ENCODE results near the gene SNX6. TPM values are rescaled to one million over a fixed set of nuclear protein-coding genes. Genes with fewer than 3 reads are reported as not detected.
A peak's percentile ranks its signal among the peaks of the same experiment; 100 is the strongest.
"Not testable (repeated sequence)": the region's sequence is repeated elsewhere in the genome, so short reads cannot be mapped to it uniquely, and the experiment has no call there.

SNX6 gene
- total RNA-seq, 2 donors from 2014 or later = 83.7 to 84.6 TPM

DNA sequence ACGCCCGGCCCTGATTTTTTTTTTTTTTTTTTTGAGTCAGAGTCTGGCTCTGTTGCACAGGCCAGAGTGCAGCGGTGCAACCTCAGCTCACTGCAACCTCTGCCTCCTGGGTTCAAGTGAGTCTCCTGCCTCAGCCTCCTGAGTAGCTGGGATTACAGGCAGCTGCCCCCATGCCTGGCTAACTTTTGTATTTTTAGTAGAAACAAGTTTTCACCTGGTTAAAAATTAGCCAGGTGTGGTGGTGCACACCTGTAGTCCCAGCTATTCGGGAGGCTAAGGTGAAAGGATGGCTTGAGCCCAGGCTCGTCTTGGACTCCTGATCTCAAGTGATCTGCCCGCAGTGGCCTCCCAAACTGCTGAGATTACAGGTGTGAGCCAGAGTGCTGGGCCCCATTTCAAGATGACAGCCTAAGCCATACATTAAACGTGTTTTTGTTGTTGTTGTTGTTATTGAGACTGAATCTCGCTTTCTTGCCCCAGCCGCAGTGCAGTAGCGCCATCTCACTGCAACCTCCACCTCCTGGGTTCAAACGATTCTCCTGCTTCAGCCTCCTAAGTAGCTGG, 47.7 kb downstream of the SNX6 start:
- intact Hi-C loops (cut with DNase I) = no loop called here
- peak; percentile 38 for DNase-seq (ENCODE audit: low spot score)

- intact Hi-C loops (cut with DNase I) = no loop called here
- DNase-seq (ENCODE audit: low spot score) = peak; percentile 55
Observed at GRCh38 chr14:34580381-34580780, 49.6 kb downstream of the SNX6 start.

DNA sequence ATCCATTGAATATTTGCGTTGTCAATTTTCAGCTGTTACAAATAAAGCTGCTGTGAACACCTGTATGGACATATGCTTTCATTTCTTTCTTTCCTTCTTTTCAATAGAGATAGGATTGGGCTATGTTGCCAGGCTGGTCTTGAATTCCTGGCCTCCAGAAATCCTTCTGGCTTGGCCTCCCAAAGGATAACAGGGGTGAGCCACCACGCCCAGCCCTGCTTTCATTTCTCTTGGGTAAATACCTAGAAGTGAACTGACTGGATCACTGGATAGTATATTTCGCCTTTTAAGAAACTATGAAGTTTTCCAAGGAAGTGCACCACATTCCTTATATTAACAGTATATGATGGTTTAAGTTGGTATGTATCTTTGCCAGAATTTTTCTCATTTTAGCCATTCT, 58.2 kb downstream of the SNX6 start:
- DNase-seq (ENCODE audit: low spot score) = peak; percentile 14
- intact Hi-C loops (cut with DNase I) = no loop called here

DNA sequence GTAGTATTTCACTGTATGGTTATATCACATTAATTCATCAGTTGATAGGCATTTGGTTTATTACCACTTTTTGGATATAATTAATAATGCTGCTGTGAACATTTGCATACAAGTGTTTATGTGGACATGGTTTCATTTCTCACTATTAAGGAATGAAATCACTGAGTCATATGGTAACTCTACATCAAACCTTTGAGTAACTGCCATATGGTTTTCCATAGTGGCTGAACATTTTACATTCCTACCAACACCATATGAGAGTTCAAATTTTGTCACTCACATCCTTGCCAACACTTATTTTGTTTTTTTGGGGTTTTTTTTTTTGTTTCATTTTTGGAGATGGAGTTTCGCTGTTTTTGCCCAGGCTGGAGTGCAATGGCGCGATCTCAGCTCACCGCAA, 60.2 kb downstream of the SNX6 start:
- no peak for DNase-seq (ENCODE audit: low spot score)
- intact Hi-C loops (cut with DNase I) = no loop called here

GRCh38 chr14:34568803-34569202, 61.1 kb downstream of the SNX6 start:
- intact Hi-C loops (cut with DNase I) = no loop called here
- peak; percentile 64 for DNase-seq (ENCODE audit: low spot score)

DNA sequence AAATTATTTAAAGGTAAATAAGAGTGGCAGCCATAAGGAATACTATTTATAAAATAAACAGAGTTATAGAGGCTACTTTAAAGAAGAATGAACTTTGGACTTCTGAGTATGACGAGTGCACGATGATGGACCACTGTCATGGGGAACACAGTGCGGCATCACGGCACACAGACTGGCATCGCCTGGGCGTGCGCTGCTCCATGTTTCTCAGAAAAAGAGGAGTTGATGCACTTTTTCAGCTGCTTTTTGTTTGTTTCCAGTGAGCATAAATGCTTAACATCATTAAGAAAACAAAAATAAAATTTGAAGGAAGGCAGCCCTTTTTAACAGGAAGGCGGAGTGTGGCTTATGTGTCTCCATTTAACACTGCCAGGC, 67.2 kb downstream of the SNX6 start:
- DNase-seq (ENCODE audit: low spot score) = peak; percentile 47
- intact Hi-C loops (cut with DNase I) = no loop called here

DNA sequence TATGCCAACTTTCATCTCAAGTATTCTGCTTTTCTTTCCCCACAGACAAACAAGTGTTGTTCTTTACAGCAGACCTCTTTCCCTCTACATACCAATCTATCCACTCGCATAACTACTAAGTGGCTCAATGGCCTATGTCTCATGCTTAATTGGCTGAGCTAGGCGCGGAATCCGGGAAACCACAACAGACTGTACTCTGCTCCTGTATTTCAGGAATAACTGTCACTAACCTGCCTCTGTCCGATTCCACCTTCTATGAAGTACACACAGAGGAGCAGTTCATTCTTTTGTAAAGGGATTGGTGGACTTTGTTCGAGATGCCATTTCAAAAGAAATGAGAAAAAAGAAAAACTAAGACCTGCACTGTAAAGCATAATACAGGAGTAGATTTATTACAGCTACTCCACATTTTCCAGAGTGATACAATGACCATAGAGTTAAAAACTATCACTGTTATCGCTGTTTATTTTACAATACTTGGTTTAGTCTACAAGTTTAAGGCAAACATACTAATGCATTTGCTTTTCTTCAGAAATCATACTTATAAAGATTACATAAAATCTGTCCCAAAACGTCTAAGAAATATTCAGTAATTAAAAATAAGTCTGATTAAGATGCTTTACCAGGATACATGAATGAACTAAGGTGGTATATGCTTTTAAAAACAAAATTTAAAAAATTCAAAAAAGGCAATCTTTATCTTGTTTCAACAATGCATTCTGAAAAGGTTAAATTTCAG, 67.7 kb downstream of the SNX6 start:
- intact Hi-C loops (cut with DNase I); DNase-seq (ENCODE audit: low spot score): not testable (repeated sequence)

- DNase-seq (ENCODE audit: low spot score); intact Hi-C loops (cut with DNase I): not testable (repeated sequence)
Observed at GRCh38 chr14:34556498-34556829, 73.5 kb downstream of the SNX6 start.

- DNase-seq (ENCODE audit: low spot score); intact Hi-C loops (cut with DNase I): not testable (repeated sequence)
Observed at GRCh38 chr14:34555583-34556497, 74.1 kb downstream of the SNX6 start.

- intact Hi-C loops (cut with DNase I) = no loop called here
Observed at GRCh38 chr14:34554540-34555250, 75.3 kb downstream of the SNX6 start.

DNA sequence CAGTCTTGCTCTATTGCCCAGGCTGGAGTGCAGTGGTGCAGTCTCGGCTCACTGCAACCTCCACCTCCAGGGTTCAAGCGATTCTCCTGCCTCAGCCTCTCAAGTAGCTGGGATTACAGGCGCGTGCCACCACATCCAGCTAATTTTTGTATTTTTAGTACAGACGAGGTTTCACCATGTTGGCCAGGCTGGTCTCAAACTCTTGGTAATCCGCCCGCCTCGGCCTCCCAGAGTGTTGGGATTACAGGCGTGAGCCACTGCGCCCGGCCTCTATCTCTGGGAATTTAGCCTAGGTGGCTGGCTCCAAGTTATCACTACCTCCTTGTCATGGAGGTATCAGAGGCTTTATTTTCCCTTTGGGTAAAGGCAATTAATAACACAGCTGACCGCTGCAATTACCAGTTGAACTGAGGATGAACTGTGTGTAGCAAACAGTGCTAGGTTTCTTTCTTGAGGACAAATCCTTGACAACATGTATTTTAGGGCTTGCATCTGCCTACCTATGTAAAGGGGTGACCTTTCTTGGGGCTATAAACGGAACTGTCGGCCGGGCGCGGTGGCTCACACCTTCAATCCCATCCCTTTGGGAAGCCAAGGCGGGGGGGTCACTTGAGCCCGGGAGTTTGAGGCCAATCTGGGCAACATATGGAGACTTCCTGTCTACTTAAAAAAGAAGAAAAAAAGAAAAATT, 80.5 kb downstream of the SNX6 start:
- intact Hi-C loops (cut with DNase I) = not testable (repeated sequence)
- peak; percentile 42 for DNase-seq (ENCODE audit: low spot score)

More at GRCh38 chr14:34554540-34555250, 75.3 kb downstream of the SNX6 start:
- DNase-seq (ENCODE audit: low spot score) = peak; percentile 9

GRCh38 chr14:34548472-34548981, 81.4 kb downstream of the SNX6 start:
- DNase-seq (ENCODE audit: low spot score) = peak; percentile 54
- intact Hi-C loops (cut with DNase I) = no loop called here

DNA sequence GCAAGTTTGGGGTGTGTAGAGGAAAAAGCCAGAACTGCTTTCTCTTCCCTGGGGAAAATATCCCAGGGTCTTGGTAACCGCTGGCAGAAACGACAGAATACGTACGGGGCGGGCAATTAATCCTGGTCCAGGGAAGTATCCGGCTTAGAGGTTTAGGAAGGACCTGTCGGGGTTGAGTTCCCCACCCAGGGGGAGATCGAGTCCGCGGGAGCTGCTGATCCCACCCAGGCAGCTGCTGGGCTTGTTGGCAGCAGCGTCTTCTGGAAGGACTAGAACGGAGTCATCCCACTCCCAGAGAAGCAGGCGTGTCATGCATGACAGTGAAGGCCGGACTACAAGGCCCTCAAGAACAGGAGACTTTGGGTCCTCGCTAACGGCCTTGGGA, 82.8 kb downstream of the SNX6 start:
- intact Hi-C loops (cut with DNase I); DNase-seq (ENCODE audit: low spot score): not testable (repeated sequence)

DNA sequence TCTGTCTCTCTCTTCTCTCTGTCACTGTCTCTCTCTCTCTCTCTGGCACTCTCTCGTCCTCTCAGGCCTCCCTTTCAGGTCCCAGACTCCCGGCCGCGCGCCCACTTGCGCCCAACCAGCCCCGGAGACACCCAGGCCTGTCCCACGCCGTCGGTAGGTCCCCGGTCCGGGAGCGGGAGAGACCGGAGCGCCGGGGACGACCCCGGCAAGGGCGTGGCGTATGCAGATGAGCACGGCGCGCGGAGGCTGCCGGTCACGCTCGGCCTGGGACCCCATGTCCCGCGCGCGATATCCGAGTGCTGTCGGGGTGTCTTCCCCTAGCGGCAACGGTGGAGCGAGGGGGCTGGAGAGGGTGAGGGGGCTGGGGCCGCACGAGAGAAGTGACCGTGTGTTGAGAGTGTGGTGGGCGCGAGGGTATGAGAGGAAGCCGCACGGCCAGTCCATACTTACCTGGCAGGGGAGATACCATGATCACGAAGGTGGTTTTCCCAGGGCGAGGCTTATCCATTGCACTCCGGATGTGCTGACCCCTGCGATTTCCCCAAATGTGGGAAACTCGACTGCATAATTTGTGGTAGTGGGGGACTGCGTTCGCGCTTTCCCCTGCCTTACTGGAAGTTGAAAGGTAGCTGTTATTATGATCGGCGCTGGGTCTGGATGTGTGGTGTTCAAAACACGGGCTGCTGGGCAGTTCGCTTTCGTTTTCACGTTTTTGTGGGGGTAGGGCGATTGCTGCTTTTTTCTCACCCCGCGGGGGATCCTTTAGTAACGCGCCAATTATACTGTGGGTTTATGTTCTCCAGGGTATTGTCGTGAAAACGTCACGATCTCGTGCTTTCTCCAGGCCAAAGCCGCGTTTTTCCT, 83.4 kb downstream of the SNX6 start:
- intact Hi-C loops (cut with DNase I); DNase-seq (ENCODE audit: low spot score): not testable (repeated sequence)

GRCh38 chr14:34540181-34541059, 89.5 kb downstream of the SNX6 start:
- intact Hi-C loops (cut with DNase I); DNase-seq (ENCODE audit: low spot score): not testable (repeated sequence)

DNA sequence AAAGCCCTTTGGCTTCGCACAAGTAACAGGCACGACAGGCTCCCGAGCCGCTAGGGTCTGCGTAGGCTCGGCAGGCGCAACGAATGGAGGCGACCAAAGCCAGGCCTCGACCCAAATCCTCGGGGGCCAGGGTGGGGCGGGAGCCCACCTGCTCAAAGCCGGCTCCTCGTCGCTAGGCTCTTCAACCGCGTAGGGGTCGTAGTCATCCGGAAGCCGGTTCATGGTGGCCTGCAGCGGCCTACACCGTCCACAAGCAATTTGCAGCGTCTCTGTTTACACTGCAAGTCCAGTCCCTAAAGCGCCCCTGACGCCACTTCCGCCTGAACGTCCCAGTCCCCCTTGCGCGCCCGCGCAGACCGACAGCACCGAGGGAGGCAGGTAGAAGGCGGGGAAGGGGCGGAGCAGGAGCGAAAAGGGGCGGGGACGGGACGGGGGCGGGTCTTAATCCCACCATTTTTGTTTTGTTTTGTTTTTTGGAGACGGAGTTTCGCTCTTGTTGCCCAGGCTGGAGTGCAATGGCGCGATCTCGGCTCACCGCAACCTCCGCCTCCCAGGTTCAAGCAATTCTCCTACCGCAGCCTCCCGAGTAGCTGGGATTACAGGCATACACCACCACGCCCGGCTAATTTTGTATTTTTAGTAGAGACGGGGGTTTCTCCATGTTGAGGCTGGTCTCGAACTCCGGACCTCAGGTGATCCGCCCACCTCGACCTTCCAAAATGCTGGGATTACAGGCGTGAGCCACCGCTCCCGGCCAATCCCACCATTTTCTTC, 90.4 kb downstream of the SNX6 start, which contains the start of gene EAPP:
Gene EAPP, minus strand, starts transcription at position 295 of the 774 bp plus-strand sequence. Its CDS starts 73 bp downstream, at position 222.
- intact Hi-C loops (cut with DNase I) = no loop called here
- DNase-seq (ENCODE audit: low spot score) = peak; percentile 99

Measured in posterior vena cava (tissue), 2 donors.